H1 (cell line): ENCODE measurements around the gene CASS4. TPM values are rescaled to one million over a fixed set of nuclear protein-coding genes. Genes with fewer than 3 reads are reported as not detected.

Experiments
- CBX5 ChIP-seq: fragments of 300-800, 300-1000 bp; sonication (generic); IDR thresholded peaks from 2 replicates; pipeline ENCODE4 v1.7.1; 2016; ENCODE audit warnings: antibody characterized with exemption, low read length, low read depth
- CBX8 ChIP-seq: fragments of 300-800, 300-1000 bp; sonication (generic); IDR thresholded peaks from 2 replicates; pipeline ENCODE4 v1.7.1; 2016; ENCODE audit warnings: low read depth, low read length, borderline replicate concordance
- EZH2 ChIP-seq: fragments of 200-600 bp; sonication (generic); IDR thresholded peaks from 2 replicates; pipeline ENCODE4 v1.7.1; 2012; ENCODE audit warnings: low read depth, mild to moderate bottlenecking, moderate library complexity, low read length, inconsistent platforms; ENCODE audit not compliant: severe bottlenecking
- FOSL1 ChIP-seq: IDR thresholded peaks from 2 replicates; pipeline ENCODE4 v1.6.1; 2011; ENCODE audit warnings: mild to moderate bottlenecking, low read depth, low read length, moderate library complexity; ENCODE audit not compliant: insufficient read depth
- JUN ChIP-seq: IDR thresholded peaks from 2 replicates; pipeline ENCODE4 v1.6.1; 2011; ENCODE audit warnings: low read depth, mild to moderate bottlenecking, improper control_type of control experiment, low read length
- JUND ChIP-seq: IDR thresholded peaks from 2 replicates; pipeline ENCODE4 v1.6.1; 2011; ENCODE audit warnings: mild to moderate bottlenecking, improper control_type of control experiment, low read length
- SP1 ChIP-seq: IDR thresholded peaks from 2 replicates; pipeline ENCODE4 v1.6.1; 2011; ENCODE audit warnings: low read depth, low read length
- YY1 ChIP-seq: IDR thresholded peaks from 2 replicates; pipeline ENCODE4 v1.6.1; 2011; ENCODE audit warnings: low read depth, mild to moderate bottlenecking, low read length
- polyA plus RNA-seq, 7 experiments: library from polyadenylated mRNA; depleted of rRNA in 3 of 7; stranded (reverse) in 5 of 7; unstranded in 2 of 7; fragments of >200 nt in 5 of 7; fragments of 200-250 nt in 2 of 7; gene quantifications; 1 replicate in 5 of 7; 2 replicates in 1 of 7; 4 replicates in 1 of 7; pipeline versions ENCODE4 v1.2.1 to v1.2.3, GENCODE V29; 2011 to 2013; ENCODE audit warnings: missing spikeins in 2 of 7, mixed read lengths in 2 of 7
- total RNA-seq: library from RNA; stranded (reverse); fragmentation: NEBNext Ultra II Directional; extraction: Animal tissue kit (Norgen Biotek cat#: 25700); gene quantifications from 2 replicates; pipeline ENCODE4 v1.2.1, GENCODE V29; 2021
- TF ChIP-seq, protein P1 (sequence below): fragments of 300-600 bp; sonication (generic); IDR thresholded peaks from 2 replicates; pipeline ENCODE4 v1.7.1; 2012; ENCODE audit warnings: low read length, moderate library complexity, mild to moderate bottlenecking, inconsistent platforms; ENCODE audit not compliant: insufficient replicate concordance
- TF ChIP-seq, protein P2 (sequence below): IDR thresholded peaks from 2 replicates; pipeline ENCODE4 v1.6.1; 2012; ENCODE audit warnings: inconsistent platforms

The CASS4 gene
- total and polyA plus RNA-seq, 2 of the 8 experiments (the other 6 are each of a cell fraction or from before 2014, with no cell fraction given) = not detected

GRCh38 chr20:56409521-56409920, 2.5 kb upstream of the CASS4 start (continued):
- TF ChIP-seq, protein P1, sequence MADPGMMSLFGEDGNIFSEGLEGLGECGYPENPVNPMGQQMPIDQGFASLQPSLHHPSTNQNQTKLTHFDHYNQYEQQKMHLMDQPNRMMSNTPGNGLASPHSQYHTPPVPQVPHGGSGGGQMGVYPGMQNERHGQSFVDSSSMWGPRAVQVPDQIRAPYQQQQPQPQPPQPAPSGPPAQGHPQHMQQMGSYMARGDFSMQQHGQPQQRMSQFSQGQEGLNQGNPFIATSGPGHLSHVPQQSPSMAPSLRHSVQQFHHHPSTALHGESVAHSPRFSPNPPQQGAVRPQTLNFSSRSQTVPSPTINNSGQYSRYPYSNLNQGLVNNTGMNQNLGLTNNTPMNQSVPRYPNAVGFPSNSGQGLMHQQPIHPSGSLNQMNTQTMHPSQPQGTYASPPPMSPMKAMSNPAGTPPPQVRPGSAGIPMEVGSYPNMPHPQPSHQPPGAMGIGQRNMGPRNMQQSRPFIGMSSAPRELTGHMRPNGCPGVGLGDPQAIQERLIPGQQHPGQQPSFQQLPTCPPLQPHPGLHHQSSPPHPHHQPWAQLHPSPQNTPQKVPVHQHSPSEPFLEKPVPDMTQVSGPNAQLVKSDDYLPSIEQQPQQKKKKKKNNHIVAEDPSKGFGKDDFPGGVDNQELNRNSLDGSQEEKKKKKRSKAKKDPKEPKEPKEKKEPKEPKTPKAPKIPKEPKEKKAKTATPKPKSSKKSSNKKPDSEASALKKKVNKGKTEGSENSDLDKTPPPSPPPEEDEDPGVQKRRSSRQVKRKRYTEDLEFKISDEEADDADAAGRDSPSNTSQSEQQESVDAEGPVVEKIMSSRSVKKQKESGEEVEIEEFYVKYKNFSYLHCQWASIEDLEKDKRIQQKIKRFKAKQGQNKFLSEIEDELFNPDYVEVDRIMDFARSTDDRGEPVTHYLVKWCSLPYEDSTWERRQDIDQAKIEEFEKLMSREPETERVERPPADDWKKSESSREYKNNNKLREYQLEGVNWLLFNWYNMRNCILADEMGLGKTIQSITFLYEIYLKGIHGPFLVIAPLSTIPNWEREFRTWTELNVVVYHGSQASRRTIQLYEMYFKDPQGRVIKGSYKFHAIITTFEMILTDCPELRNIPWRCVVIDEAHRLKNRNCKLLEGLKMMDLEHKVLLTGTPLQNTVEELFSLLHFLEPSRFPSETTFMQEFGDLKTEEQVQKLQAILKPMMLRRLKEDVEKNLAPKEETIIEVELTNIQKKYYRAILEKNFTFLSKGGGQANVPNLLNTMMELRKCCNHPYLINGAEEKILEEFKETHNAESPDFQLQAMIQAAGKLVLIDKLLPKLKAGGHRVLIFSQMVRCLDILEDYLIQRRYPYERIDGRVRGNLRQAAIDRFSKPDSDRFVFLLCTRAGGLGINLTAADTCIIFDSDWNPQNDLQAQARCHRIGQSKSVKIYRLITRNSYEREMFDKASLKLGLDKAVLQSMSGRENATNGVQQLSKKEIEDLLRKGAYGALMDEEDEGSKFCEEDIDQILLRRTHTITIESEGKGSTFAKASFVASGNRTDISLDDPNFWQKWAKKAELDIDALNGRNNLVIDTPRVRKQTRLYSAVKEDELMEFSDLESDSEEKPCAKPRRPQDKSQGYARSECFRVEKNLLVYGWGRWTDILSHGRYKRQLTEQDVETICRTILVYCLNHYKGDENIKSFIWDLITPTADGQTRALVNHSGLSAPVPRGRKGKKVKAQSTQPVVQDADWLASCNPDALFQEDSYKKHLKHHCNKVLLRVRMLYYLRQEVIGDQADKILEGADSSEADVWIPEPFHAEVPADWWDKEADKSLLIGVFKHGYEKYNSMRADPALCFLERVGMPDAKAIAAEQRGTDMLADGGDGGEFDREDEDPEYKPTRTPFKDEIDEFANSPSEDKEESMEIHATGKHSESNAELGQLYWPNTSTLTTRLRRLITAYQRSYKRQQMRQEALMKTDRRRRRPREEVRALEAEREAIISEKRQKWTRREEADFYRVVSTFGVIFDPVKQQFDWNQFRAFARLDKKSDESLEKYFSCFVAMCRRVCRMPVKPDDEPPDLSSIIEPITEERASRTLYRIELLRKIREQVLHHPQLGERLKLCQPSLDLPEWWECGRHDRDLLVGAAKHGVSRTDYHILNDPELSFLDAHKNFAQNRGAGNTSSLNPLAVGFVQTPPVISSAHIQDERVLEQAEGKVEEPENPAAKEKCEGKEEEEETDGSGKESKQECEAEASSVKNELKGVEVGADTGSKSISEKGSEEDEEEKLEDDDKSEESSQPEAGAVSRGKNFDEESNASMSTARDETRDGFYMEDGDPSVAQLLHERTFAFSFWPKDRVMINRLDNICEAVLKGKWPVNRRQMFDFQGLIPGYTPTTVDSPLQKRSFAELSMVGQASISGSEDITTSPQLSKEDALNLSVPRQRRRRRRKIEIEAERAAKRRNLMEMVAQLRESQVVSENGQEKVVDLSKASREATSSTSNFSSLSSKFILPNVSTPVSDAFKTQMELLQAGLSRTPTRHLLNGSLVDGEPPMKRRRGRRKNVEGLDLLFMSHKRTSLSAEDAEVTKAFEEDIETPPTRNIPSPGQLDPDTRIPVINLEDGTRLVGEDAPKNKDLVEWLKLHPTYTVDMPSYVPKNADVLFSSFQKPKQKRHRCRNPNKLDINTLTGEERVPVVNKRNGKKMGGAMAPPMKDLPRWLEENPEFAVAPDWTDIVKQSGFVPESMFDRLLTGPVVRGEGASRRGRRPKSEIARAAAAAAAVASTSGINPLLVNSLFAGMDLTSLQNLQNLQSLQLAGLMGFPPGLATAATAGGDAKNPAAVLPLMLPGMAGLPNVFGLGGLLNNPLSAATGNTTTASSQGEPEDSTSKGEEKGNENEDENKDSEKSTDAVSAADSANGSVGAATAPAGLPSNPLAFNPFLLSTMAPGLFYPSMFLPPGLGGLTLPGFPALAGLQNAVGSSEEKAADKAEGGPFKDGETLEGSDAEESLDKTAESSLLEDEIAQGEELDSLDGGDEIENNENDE = no peak
- no peak for TF ChIP-seq FOSL1
- TF ChIP-seq JUND = no peak
- no peak for TF ChIP-seq SP1
- no peak for TF ChIP-seq JUN
- TF ChIP-seq YY1 = no peak
- no peak for TF ChIP-seq CBX8
- TF ChIP-seq, protein P2, sequence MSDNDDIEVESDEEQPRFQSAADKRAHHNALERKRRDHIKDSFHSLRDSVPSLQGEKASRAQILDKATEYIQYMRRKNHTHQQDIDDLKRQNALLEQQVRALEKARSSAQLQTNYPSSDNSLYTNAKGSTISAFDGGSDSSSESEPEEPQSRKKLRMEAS = no peak
- TF ChIP-seq CBX5 = no peak
- no peak for TF ChIP-seq EZH2
